ENCODE data around the gene RIPOR3.

The RIPOR3 gene

GRCh38 chr20:50635676-50636600, 55.4 kb downstream of the RIPOR3 start:
- peak overlapping the region; percentile 80 for H3K27ac ChIP-seq (ENCODE audit: low read length)
- no peak overlapping the region for H3K9ac ChIP-seq (ENCODE audit: low read length in 2 of 2)
- peak overlapping the region; percentile 3 to 61 for H3K4me3 ChIP-seq (ENCODE audit: low read length in 2 of 2)
- no peaks in the 10 kb centered on the region for H3K36me3 ChIP-seq (ENCODE audit: control insufficient read depth in 2 of 2, insufficient read depth in 2 of 2, low read length in 2 of 2)
- H3K4me1 ChIP-seq (ENCODE audit: control insufficient read depth, insufficient read depth, low read length): peaks cover 24% of the 10 kb centered on the region
- H3K27me3 ChIP-seq (ENCODE audit: control insufficient read depth in 1 of 2, insufficient read depth in 2 of 2, low read length in 2 of 2): no peaks in the 10 kb centered on the region
- no peaks in the 10 kb centered on the region for H3K9me3 ChIP-seq (ENCODE audit: control insufficient read depth in 2 of 2, low read length in 2 of 2)

GRCh38 chr20:50635014-50635557, 56.3 kb downstream of the RIPOR3 start:
- Histone ChIP-seq H3K27me3 (ENCODE audit: control insufficient read depth in 1 of 2, insufficient read depth in 2 of 2, low read length in 2 of 2) (no peaks in the 10 kb centered on the region), H3K4me3 (ENCODE audit: low read length in 2 of 2) (peak overlapping the region in 1 of 2 donors; percentile 61), H3K4me1 (ENCODE audit: control insufficient read depth, insufficient read depth, low read length) (peaks cover 27% of the 10 kb centered on the region), H3K9me3 (ENCODE audit: control insufficient read depth in 2 of 2, low read length in 2 of 2) (no peaks in the 10 kb centered on the region), H3K27ac (ENCODE audit: low read length) (no peak overlapping the region), H3K9ac (ENCODE audit: low read length in 2 of 2) (no peak overlapping the region), H3K36me3 (ENCODE audit: control insufficient read depth in 2 of 2, insufficient read depth in 2 of 2, low read length in 2 of 2) (no peaks in the 10 kb centered on the region)

- H3K27me3 ChIP-seq (ENCODE audit: control insufficient read depth in 1 of 2, insufficient read depth in 2 of 2, low read length in 2 of 2): no peaks in the 10 kb centered on the region
- H3K4me3 ChIP-seq (ENCODE audit: low read length in 2 of 2): no peak overlapping the region
- no peaks in the 10 kb centered on the region for H3K36me3 ChIP-seq (ENCODE audit: control insufficient read depth in 2 of 2, insufficient read depth in 2 of 2, low read length in 2 of 2)
- no peak overlapping the region for H3K9ac ChIP-seq (ENCODE audit: low read length in 2 of 2)
- no peak overlapping the region for H3K27ac ChIP-seq (ENCODE audit: low read length)
- H3K9me3 ChIP-seq (ENCODE audit: control insufficient read depth in 2 of 2, low read length in 2 of 2): no peaks in the 10 kb centered on the region
- H3K4me1 ChIP-seq (ENCODE audit: control insufficient read depth, insufficient read depth, low read length): peaks cover 27% of the 10 kb centered on the region
Measured at GRCh38 chr20:50634191-50634590, 57.2 kb downstream of the RIPOR3 start.

GRCh38 chr20:50633361-50633760, 58.0 kb downstream of the RIPOR3 start:
- Histone ChIP-seq H3K27me3 (ENCODE audit: control insufficient read depth in 1 of 2, insufficient read depth in 2 of 2, low read length in 2 of 2) (no peaks in the 10 kb centered on the region), H3K36me3 (ENCODE audit: control insufficient read depth in 2 of 2, insufficient read depth in 2 of 2, low read length in 2 of 2) (no peaks in the 10 kb centered on the region), H3K9me3 (ENCODE audit: control insufficient read depth in 2 of 2, low read length in 2 of 2) (no peaks in the 10 kb centered on the region), H3K4me3 (ENCODE audit: low read length in 2 of 2) (no peak overlapping the region), H3K4me1 (ENCODE audit: control insufficient read depth, insufficient read depth, low read length) (peaks cover 24% of the 10 kb centered on the region), H3K27ac (ENCODE audit: low read length) (no peak overlapping the region), H3K9ac (ENCODE audit: low read length in 2 of 2) (no peak overlapping the region)

GRCh38 chr20:50632701-50633100, 58.6 kb downstream of the RIPOR3 start:
- H3K9me3 ChIP-seq (ENCODE audit: control insufficient read depth in 2 of 2, low read length in 2 of 2): no peaks in the 10 kb centered on the region
- no peak overlapping the region for H3K4me3 ChIP-seq (ENCODE audit: low read length in 2 of 2)
- H3K36me3 ChIP-seq (ENCODE audit: control insufficient read depth in 2 of 2, insufficient read depth in 2 of 2, low read length in 2 of 2): no peaks in the 10 kb centered on the region
- no peak overlapping the region for H3K27ac ChIP-seq (ENCODE audit: low read length)
- H3K27me3 ChIP-seq (ENCODE audit: control insufficient read depth in 1 of 2, insufficient read depth in 2 of 2, low read length in 2 of 2): no peaks in the 10 kb centered on the region
- H3K9ac ChIP-seq (ENCODE audit: low read length in 2 of 2): no peak overlapping the region
- H3K4me1 ChIP-seq (ENCODE audit: control insufficient read depth, insufficient read depth, low read length): peaks cover 24% of the 10 kb centered on the region

- no peak overlapping the region for H3K27ac ChIP-seq (ENCODE audit: low read length)
- no peaks in the 10 kb centered on the region for H3K9me3 ChIP-seq (ENCODE audit: control insufficient read depth in 2 of 2, low read length in 2 of 2)
- no peaks in the 10 kb centered on the region for H3K27me3 ChIP-seq (ENCODE audit: control insufficient read depth in 1 of 2, insufficient read depth in 2 of 2, low read length in 2 of 2)
- no peaks in the 10 kb centered on the region for H3K36me3 ChIP-seq (ENCODE audit: control insufficient read depth in 2 of 2, insufficient read depth in 2 of 2, low read length in 2 of 2)
- no peak overlapping the region for H3K4me3 ChIP-seq (ENCODE audit: low read length in 2 of 2)
- H3K9ac ChIP-seq (ENCODE audit: low read length in 2 of 2): no peak overlapping the region
- peaks cover 22% of the 10 kb centered on the region for H3K4me1 ChIP-seq (ENCODE audit: control insufficient read depth, insufficient read depth, low read length)
Measured at GRCh38 chr20:50632236-50632635, 59.1 kb downstream of the RIPOR3 start.

- H3K27ac ChIP-seq (ENCODE audit: low read length): no peak overlapping the region
Measured at GRCh38 chr20:50630578-50631263, 60.6 kb downstream of the RIPOR3 start.

GRCh38 chr20:50629670-50630045, 61.7 kb downstream of the RIPOR3 start:
- Histone ChIP-seq H3K27ac (ENCODE audit: low read length) (no peak overlapping the region), H3K9ac (ENCODE audit: low read length in 2 of 2) (no peak overlapping the region), H3K4me3 (ENCODE audit: low read length in 2 of 2) (no peak overlapping the region), H3K4me1 (ENCODE audit: control insufficient read depth, insufficient read depth, low read length) (peaks cover 6% of the 10 kb centered on the region), H3K27me3 (ENCODE audit: control insufficient read depth in 1 of 2, insufficient read depth in 2 of 2, low read length in 2 of 2) (no peaks in the 10 kb centered on the region), H3K9me3 (ENCODE audit: control insufficient read depth in 2 of 2, low read length in 2 of 2) (no peaks in the 10 kb centered on the region), H3K36me3 (ENCODE audit: control insufficient read depth in 2 of 2, insufficient read depth in 2 of 2, low read length in 2 of 2) (no peaks in the 10 kb centered on the region)

More at GRCh38 chr20:50630578-50631263, 60.6 kb downstream of the RIPOR3 start:
- H3K9me3 ChIP-seq (ENCODE audit: control insufficient read depth in 2 of 2, low read length in 2 of 2): no peaks in the 10 kb centered on the region
- peaks cover 10% of the 10 kb centered on the region for H3K4me1 ChIP-seq (ENCODE audit: control insufficient read depth, insufficient read depth, low read length)
- H3K36me3 ChIP-seq (ENCODE audit: control insufficient read depth in 2 of 2, insufficient read depth in 2 of 2, low read length in 2 of 2): no peaks in the 10 kb centered on the region
- no peak overlapping the region for H3K9ac ChIP-seq (ENCODE audit: low read length in 2 of 2)
- no peaks in the 10 kb centered on the region for H3K27me3 ChIP-seq (ENCODE audit: control insufficient read depth in 1 of 2, insufficient read depth in 2 of 2, low read length in 2 of 2)
- no peak overlapping the region for H3K4me3 ChIP-seq (ENCODE audit: low read length in 2 of 2)

- Histone ChIP-seq H3K27me3 (ENCODE audit: control insufficient read depth in 1 of 2, insufficient read depth in 2 of 2, low read length in 2 of 2) (no peaks in the 10 kb centered on the region), H3K27ac (ENCODE audit: low read length) (no peak overlapping the region), H3K4me3 (ENCODE audit: low read length in 2 of 2) (no peak overlapping the region), H3K9ac (ENCODE audit: low read length in 2 of 2) (no peak overlapping the region), H3K36me3 (ENCODE audit: control insufficient read depth in 2 of 2, insufficient read depth in 2 of 2, low read length in 2 of 2) (no peaks in the 10 kb centered on the region), H3K9me3 (ENCODE audit: control insufficient read depth in 2 of 2, low read length in 2 of 2) (no peaks in the 10 kb centered on the region), H3K4me1 (ENCODE audit: control insufficient read depth, insufficient read depth, low read length) (peaks cover 6% of the 10 kb centered on the region)
Measured at GRCh38 chr20:50628853-50629669, 62.3 kb downstream of the RIPOR3 start.

- Histone ChIP-seq H3K27ac (ENCODE audit: low read length) (no peak overlapping the region), H3K9me3 (ENCODE audit: control insufficient read depth in 2 of 2, low read length in 2 of 2) (no peaks in the 10 kb centered on the region), H3K4me1 (ENCODE audit: control insufficient read depth, insufficient read depth, low read length) (peaks cover 6% of the 10 kb centered on the region), H3K27me3 (ENCODE audit: control insufficient read depth in 1 of 2, insufficient read depth in 2 of 2, low read length in 2 of 2) (no peaks in the 10 kb centered on the region), H3K36me3 (ENCODE audit: control insufficient read depth in 2 of 2, insufficient read depth in 2 of 2, low read length in 2 of 2) (no peaks in the 10 kb centered on the region), H3K9ac (ENCODE audit: low read length in 2 of 2) (no peak overlapping the region), H3K4me3 (ENCODE audit: low read length in 2 of 2) (no peak overlapping the region)
Measured at GRCh38 chr20:50628332-50628731, 63.0 kb downstream of the RIPOR3 start.

All from stomach smooth muscle (tissue), 2 donors.